Epidermal melanocyte (primary cell): ENCODE data around the gene MYO5A.
"Not testable (repeated sequence)": the region's sequence is repeated elsewhere in the genome, so short reads cannot be mapped to it uniquely, and the experiment has no call there.

Experiments used
- DNase-seq: peaks from one replicate; pipeline ENCODE4 v3.0.0; 2011; ENCODE audit warnings: low spot score; ENCODE audit not compliant: insufficient read length

MYO5A gene

GRCh38 chr15:52290329-52290728 lies 238.4 kb downstream of the MYO5A start:
- no peak for DNase-seq

- DNase-seq: no peak
These were observed 239.0 kb downstream of the MYO5A start for GRCh38 chr15:52289629-52290081.

GRCh38 chr15:52288986-52289385 lies 239.7 kb downstream of the MYO5A start:
- no peak for DNase-seq

GRCh38 chr15:52288051-52288942 lies 240.4 kb downstream of the MYO5A start:
- no peak for DNase-seq

GRCh38 chr15:52287114-52287513 lies 241.6 kb downstream of the MYO5A start:
- no peak for DNase-seq

GRCh38 chr15:52285941-52286340 lies 242.7 kb downstream of the MYO5A start:
- DNase-seq: not testable (repeated sequence)

GRCh38 chr15:52284164-52284563 lies 244.5 kb downstream of the MYO5A start:
- DNase-seq: no peak

GRCh38 chr15:52283281-52283680 lies 245.4 kb downstream of the MYO5A start:
- DNase-seq: no peak

- DNase-seq: no peak
These were observed 246.3 kb downstream of the MYO5A start for GRCh38 chr15:52282418-52282817.

- no peak for DNase-seq
These were observed 247.3 kb downstream of the MYO5A start for GRCh38 chr15:52281085-52282035.

GRCh38 chr15:52280326-52281084 lies 248.2 kb downstream of the MYO5A start:
- no peak for DNase-seq

- DNase-seq: no peak
These were observed 249.9 kb downstream of the MYO5A start for GRCh38 chr15:52278636-52279367.

- DNase-seq: no peak
These were observed 250.5 kb downstream of the MYO5A start for GRCh38 chr15:52278135-52278534.

GRCh38 chr15:52277575-52277974 lies 251.1 kb downstream of the MYO5A start:
- no peak for DNase-seq

- DNase-seq: no peak
These were observed 252.4 kb downstream of the MYO5A start for GRCh38 chr15:52276256-52276770.

- DNase-seq: no peak
These were observed 265.0 kb downstream of the MYO5A start for GRCh38 chr15:52263563-52264282.

GRCh38 chr15:52262364-52262763 lies 266.3 kb downstream of the MYO5A start:
- DNase-seq: no peak

GRCh38 chr15:52261498-52262242 lies 267.0 kb downstream of the MYO5A start:
- peak; percentile 57 for DNase-seq

GRCh38 chr15:52261026-52261425 lies 267.7 kb downstream of the MYO5A start:
- DNase-seq: no peak
